Heart left ventricle (tissue), 13 donors: ENCODE results near the gene NME3.

Experiments used
- POLR2A ChIP-seq, 2 donors: fragments of 450-650 bp; IDR thresholded peaks; one replicate each; pipeline ENCODE4 v1.6.1; 2017; ENCODE audit warnings: antibody characterized with exemption in 2 of 2, mild to moderate bottlenecking in 2 of 2, moderate library complexity in 2 of 2
- TF ChIP-seq, protein P1 (sequence below), 12 donors: fragments of 200-600 bp; sonication (generic) in 4 of 12; IDR thresholded peaks; one replicate each; pipeline versions ENCODE4 v1.5.0 to v1.8.0; 2018 to 2022; ENCODE audit warnings: antibody characterized with exemption in 12 of 12, mild to moderate bottlenecking in 5 of 12
- donor health status: ischemic (EF 13 %, LVEDD 7.1; RV severe dilation, severe dysfunction).
- donor health status: DM: no; HTN: yes; CAD: no.
- donor health status: DM: no; HTN: no; CAD: no.
- donor health status: ischemic (EF 25% LVEDD 6.9; RV normal size, moderate dysfunction).
- donor health status: ischemic (EF 25% LVEDD 5.7; RV mildly dilated, moderate dysfunction).
- donor health status: ischemic (EF 35%, LVEDD 5.7; RV mildly dilated, moderate dysfunction).
- donor health status: nonischemic (EF 11% LVEDD 7.7; RV severe dilation, severe dysfunction).
- donor health status: DM: yes; HTN: yes; CAD: no.
- donor health status: PGD.
- donor health status: ischemic (EF 29% LVEDD 5.4; RV normal size, mild dysfunction).
- donor health status: nonischemic (EF 23%, LVEDD 6.1; RV moderate dilation, normal function).

DNA sequence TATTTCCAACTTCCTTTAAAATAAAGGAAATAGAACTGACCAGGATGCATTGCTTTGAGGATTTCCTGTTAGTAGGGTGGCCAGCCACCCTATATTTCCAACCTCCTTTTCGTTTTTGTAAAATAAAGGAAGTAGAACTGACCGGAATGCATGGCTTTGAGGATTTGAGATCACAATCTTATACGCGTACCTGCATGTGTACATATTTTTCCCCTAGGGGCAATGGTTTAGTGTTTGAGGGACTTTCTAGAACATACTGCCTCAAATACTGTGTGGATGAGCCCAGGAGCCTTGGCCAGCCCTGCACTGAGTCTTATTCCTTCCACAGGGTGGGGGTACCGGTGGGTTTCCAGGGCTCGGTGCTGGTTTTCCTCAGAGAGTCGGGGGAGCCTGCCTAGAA, 39.7 kb downstream of the NME3 start:
- TF ChIP-seq, protein P1, sequence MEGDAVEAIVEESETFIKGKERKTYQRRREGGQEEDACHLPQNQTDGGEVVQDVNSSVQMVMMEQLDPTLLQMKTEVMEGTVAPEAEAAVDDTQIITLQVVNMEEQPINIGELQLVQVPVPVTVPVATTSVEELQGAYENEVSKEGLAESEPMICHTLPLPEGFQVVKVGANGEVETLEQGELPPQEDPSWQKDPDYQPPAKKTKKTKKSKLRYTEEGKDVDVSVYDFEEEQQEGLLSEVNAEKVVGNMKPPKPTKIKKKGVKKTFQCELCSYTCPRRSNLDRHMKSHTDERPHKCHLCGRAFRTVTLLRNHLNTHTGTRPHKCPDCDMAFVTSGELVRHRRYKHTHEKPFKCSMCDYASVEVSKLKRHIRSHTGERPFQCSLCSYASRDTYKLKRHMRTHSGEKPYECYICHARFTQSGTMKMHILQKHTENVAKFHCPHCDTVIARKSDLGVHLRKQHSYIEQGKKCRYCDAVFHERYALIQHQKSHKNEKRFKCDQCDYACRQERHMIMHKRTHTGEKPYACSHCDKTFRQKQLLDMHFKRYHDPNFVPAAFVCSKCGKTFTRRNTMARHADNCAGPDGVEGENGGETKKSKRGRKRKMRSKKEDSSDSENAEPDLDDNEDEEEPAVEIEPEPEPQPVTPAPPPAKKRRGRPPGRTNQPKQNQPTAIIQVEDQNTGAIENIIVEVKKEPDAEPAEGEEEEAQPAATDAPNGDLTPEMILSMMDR (IDR thresholded peaks at IDR 0.05) = no peak
- TF ChIP-seq POLR2A (IDR thresholded peaks at IDR 0.05) = no peak
